ENCODE measurements around the gene TGFB1.

DNA sequence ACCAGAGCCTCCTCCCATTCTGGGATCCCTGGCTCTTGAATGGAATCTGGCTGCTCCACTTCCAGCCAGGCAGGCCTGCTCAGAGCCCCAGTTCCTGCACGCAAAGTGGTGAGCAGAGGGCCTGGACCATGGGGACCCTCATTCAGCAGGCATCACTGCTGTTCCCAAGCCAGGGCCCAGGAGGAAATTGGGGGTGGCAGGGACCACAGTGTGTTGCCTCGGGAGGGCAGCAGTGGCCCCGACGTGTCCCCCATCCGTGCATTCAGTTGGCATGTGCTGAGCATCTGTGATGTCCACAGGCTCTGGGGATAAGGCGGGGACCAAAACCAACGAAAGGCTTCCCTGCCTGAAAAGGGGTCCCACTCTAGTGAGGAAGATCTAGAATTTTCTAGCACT is 32.5 kb downstream of the TGFB1 start:
- TF ChIP-seq, protein P1, sequence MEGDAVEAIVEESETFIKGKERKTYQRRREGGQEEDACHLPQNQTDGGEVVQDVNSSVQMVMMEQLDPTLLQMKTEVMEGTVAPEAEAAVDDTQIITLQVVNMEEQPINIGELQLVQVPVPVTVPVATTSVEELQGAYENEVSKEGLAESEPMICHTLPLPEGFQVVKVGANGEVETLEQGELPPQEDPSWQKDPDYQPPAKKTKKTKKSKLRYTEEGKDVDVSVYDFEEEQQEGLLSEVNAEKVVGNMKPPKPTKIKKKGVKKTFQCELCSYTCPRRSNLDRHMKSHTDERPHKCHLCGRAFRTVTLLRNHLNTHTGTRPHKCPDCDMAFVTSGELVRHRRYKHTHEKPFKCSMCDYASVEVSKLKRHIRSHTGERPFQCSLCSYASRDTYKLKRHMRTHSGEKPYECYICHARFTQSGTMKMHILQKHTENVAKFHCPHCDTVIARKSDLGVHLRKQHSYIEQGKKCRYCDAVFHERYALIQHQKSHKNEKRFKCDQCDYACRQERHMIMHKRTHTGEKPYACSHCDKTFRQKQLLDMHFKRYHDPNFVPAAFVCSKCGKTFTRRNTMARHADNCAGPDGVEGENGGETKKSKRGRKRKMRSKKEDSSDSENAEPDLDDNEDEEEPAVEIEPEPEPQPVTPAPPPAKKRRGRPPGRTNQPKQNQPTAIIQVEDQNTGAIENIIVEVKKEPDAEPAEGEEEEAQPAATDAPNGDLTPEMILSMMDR (IDR thresholded peaks at IDR 0.05; ENCODE audit: low read depth, low read length, poor library complexity, severe bottlenecking) = no peak
- no peak for TF ChIP-seq EZH2phosphoT487 (IDR thresholded peaks at IDR 0.05; ENCODE audit: borderline replicate concordance, low read length)

Measured in DOHH2 (cell line).